Sigmoid colon (tissue), 7 donors: ENCODE measurements around the gene SCYGR6. TPM values are rescaled to one million over a fixed set of nuclear protein-coding genes. Genes with fewer than 3 reads are reported as not detected.

Experiments used
- DNase-seq: peaks from one replicate; pipeline ENCODE4 v3.0.0-alpha.2; 2019
- H3K27ac ChIP-seq, 4 donors: fragments of 200-600 bp; sonication (generic); one replicate each; pipeline ENCODE4 v1.5.1; 2016 to 2019; ENCODE audit warnings: mild to moderate bottlenecking in 1 of 4
- H3K27me3 ChIP-seq, 3 donors: fragments of 200-600 bp; sonication (generic); one replicate each; pipeline ENCODE4 v1.5.1; 2019; ENCODE audit warnings: mild to moderate bottlenecking in 1 of 3
- H3K36me3 ChIP-seq, 4 donors: fragments of 200-600 bp; sonication (generic); one replicate each; pipeline ENCODE4 v1.5.1; 2016 to 2019
- H3K4me1 ChIP-seq, 4 donors: fragments of 200-600 bp; sonication (generic); one replicate each; pipeline ENCODE4 v1.5.1; 2017 to 2019
- H3K4me3 ChIP-seq, 4 donors: fragments of 200-600 bp; sonication (generic); one replicate each; pipeline ENCODE4 v1.5.1; 2017 to 2019; ENCODE audit warnings: mild to moderate bottlenecking in 2 of 4, moderate library complexity in 1 of 4
- H3K9me3 ChIP-seq, 4 donors: fragments of 200-600 bp in 3 of 4; sonication (generic) in 3 of 4; one replicate each; pipeline versions ENCODE4 v1.5.1 to v1.6.1; 2013 to 2019
- CTCF ChIP-seq, 4 experiments: fragments of 450-650 bp in 3 of 4; fragments of 200-600 bp in 1 of 4; IDR thresholded peaks; one replicate each; pipeline ENCODE4 v1.5.1; 2016 to 2019; ENCODE audit warnings: antibody characterized with exemption in 4 of 4, mild to moderate bottlenecking in 3 of 4, moderate library complexity in 2 of 4
- EP300 ChIP-seq, 4 donors: sonication (generic); formaldehyde crosslinking; IDR thresholded peaks; one replicate each; pipeline ENCODE4 v1.6.1; 2017; ENCODE audit warnings: antibody characterized with exemption in 4 of 4
- POLR2A ChIP-seq, 2 donors: fragments of 450-650 bp; IDR thresholded peaks; one replicate each; pipeline ENCODE4 v1.6.1; 2016; ENCODE audit warnings: antibody characterized with exemption in 2 of 2, mild to moderate bottlenecking in 2 of 2, moderate library complexity in 2 of 2
- POLR2AphosphoS5 ChIP-seq, 4 donors: sonication (generic); formaldehyde crosslinking; IDR thresholded peaks; one replicate each; pipeline ENCODE4 v1.6.1; 2017; ENCODE audit warnings: antibody characterized with exemption in 4 of 4
- WGBS, 2 donors: extraction: QIAGEN DNeasy Blood & Tissue Kit; methylation state at CpG; one replicate each; pipeline ENCODE4 v1.1.7; 2013; 5-methylcytosine and 5-hydroxymethylcytosine counted together
- intact Hi-C: fragments of 100-400 bp; cut with DNase I; formaldehyde crosslinking; loops from one replicate; pipeline ENCODE4 v1.15.1; 2023
- polyA plus RNA-seq, 3 donors: library from polyadenylated mRNA; stranded (reverse); fragments of 200-250 nt; gene quantifications; one replicate each; pipeline ENCODE4 v1.2.3, GENCODE V29; 2013
- small RNA-seq, 3 donors: library from RNA; depleted of rRNA; stranded (forward); fragments of <200 nt; gene quantifications; one replicate each; pipeline ENCODE3, GENCODE V24; 2016
- total RNA-seq, 4 donors: library from RNA; depleted of rRNA; stranded (reverse); fragments of >200 nt; gene quantifications; one replicate each; pipeline ENCODE4 v1.1.0, GENCODE V29; 2016
- donor health status: healthy with polysubstance abuse.
- donor health status: Bipolar disorder and iron deficiency.
- donor health status: healthy.

Gene SCYGR6
- total and polyA plus RNA-seq, 7 donors = not detected

DNA sequence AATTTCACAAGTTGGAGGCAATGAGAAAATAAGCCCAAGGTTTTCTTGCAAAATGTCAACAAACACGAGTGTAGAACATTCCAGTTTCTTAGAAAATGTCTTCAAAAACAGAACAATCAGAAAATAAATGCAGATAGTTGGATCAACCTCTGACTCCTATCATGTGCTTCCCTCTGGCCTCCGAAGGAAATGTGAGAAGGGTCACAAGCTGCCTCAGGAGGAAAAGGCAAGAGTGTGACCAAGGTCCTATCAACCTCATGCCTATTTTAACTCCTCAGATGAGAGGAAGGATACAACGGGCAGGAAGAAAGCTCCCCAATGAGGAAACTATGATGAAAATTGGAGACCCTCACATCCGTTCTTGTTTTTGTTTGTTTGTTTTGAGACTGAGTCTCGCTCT is 50.1 kb downstream of the SCYGR6 start:
- H3K4me3 ChIP-seq = no peak overlapping the region
- H3K4me1 ChIP-seq = no peaks in the 10 kb centered on the region
- H3K27ac ChIP-seq = no peak overlapping the region
- DNase-seq = no peak
- H3K27me3 ChIP-seq = no peaks in the 10 kb centered on the region
- H3K36me3 ChIP-seq = no peaks in the 10 kb centered on the region
- WGBS, 2 donors = 80 to 84% methylated on average over 5 of the region's 5 CpGs
- TF ChIP-seq POLR2AphosphoS5 (IDR thresholded peaks at IDR 0.05) (no peak), POLR2A (IDR thresholded peaks at IDR 0.05) (no peak), CTCF (IDR thresholded peaks at IDR 0.05) (no peak), EP300 (IDR thresholded peaks at IDR 0.05) (no peak)
- intact Hi-C loops = no loop called here
- H3K9me3 ChIP-seq = no peaks in the 10 kb centered on the region

Small RNAs within 50 kb of the gene (small RNA-seq; reads per million reads assigned to genes)
- gene RNA5SP121 = 0 reads per million in 3 donors

Other genes starting within 250 kb of the SCYGR6 start
- gene SCYGR2, start 125.9 kb downstream of the SCYGR6 start, total RNA-seq = not detected
- not detected for gene SCYGR2, start 125.9 kb downstream of the SCYGR6 start, polyA plus RNA-seq
- not detected for gene SCYGR3, start 109.9 kb downstream of the SCYGR6 start, total RNA-seq
- gene SCYGR3, start 109.9 kb downstream of the SCYGR6 start, polyA plus RNA-seq = not detected
- not detected for gene SCYGR4, start 107.3 kb downstream of the SCYGR6 start, total RNA-seq
- gene SCYGR4, start 107.3 kb downstream of the SCYGR6 start, polyA plus RNA-seq = not detected
- not detected for gene SCYGR5, start 58.0 kb downstream of the SCYGR6 start, total RNA-seq
- not detected for gene SCYGR5, start 58.0 kb downstream of the SCYGR6 start, polyA plus RNA-seq
- gene SLC19A3, start 6.7 kb downstream of the SCYGR6 start, total RNA-seq = 1 to 10 TPM in 3 of 4 donors, under 1 TPM in 1; 0.95 to 8.2 (median 1.5) TPM
- 1 to 10 TPM in 2 of 3 donors, under 1 TPM in 1; 0.69 to 4.6 (median 1.2) TPM for gene SLC19A3, start 6.7 kb downstream of the SCYGR6 start, polyA plus RNA-seq
- gene SCYGR7, start 3.6 kb upstream of the SCYGR6 start, total RNA-seq = not detected
- not detected for gene SCYGR7, start 3.6 kb upstream of the SCYGR6 start, polyA plus RNA-seq
- gene SCYGR8, start 21.1 kb upstream of the SCYGR6 start, total RNA-seq = not detected
- gene SCYGR8, start 21.1 kb upstream of the SCYGR6 start, polyA plus RNA-seq = not detected
- 10 to 100 TPM in 1 of 4 donors, 1 to 10 TPM in 1, not detected in 2; 6.4 to 11.4 TPM for gene CCL20, start 89.1 kb upstream of the SCYGR6 start, total RNA-seq
- 100 to 1,000 TPM in 1 of 3 donors, 10 to 100 TPM in 2; 15.6 to 255 (median 61.3) TPM for gene CCL20, start 89.1 kb upstream of the SCYGR6 start, polyA plus RNA-seq
- not detected for gene DAW1, start 146.9 kb upstream of the SCYGR6 start, total RNA-seq
- gene DAW1, start 146.9 kb upstream of the SCYGR6 start, polyA plus RNA-seq = under 1 TPM in 1 of 3 donors, not detected in 2; 0.06 TPM